ENCODE results near the gene RAB5B. TPM values are rescaled to one million over a fixed set of nuclear protein-coding genes. Genes with fewer than 3 reads are reported as not detected.

Gene RAB5B
- total and polyA plus RNA-seq, 10 of the 15 experiments (the other 5 are each of a cell fraction or from before 2014, with no cell fraction given): 7.5 to 149 (median 37.8) TPM

DNA sequence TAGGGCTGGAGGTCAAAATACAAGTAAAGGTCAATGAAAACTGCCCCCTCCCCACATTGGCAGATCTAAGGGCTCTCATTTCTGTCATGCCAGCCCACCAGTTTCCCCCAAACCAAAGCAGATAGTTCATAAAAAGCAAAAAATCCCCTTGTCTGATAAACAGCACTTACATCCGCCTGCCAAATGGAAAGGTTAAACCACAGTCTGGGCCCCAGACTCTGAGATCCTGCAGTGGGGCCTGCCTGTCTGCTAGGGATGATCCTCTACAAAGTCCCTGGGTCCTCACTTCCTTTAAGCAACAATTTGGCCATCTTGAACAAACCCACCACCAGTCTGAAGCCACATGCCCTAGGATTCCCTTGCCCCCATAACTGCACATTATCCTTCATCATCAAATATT lies 58.1 kb downstream of the RAB5B start (continued):
- TF ChIP-seq ZNF687 (IDR thresholded peaks at IDR 0.05): no peak

GRCh38 chr12:56034586-56035332 lies 60.9 kb downstream of the RAB5B start:
- H3K27ac ChIP-seq (ENCODE audit: control insufficient read depth, insufficient read depth): no peak overlapping the region
- CTCF ChIA-PET: interaction anchor here (1.6 to 1.8 kb wide), 2 partner anchors 37 to 296 kb away, joined by 5 read pairs; partner anchors contain the start of gene SUOX

More at GRCh38 chr12:56034586-56035332, 60.9 kb downstream of the RAB5B start:
- Histone ChIP-seq H3K4me1 (ENCODE audit: control insufficient read depth, insufficient read depth, low read length) (no peaks in the 10 kb centered on the region; the same call in 1 of the 2 replicates), H2AFZ (ENCODE audit: control insufficient read depth, low read depth, low read length) (no peak overlapping the region), H3K9ac (ENCODE audit: control insufficient read depth, insufficient read depth, low read length) (no peak overlapping the region), H3K27me3 (replicated peaks in 1 of 2; ENCODE audit: control insufficient read depth in 2 of 2, insufficient read depth in 2 of 2, low read length in 1 of 2) (no peaks in the 10 kb centered on the region), H4K20me1 (ENCODE audit: control insufficient read depth, insufficient read depth) (no peaks in the 10 kb centered on the region), H3K36me3 (ENCODE audit: control insufficient read depth in 2 of 2, insufficient read depth in 2 of 2, low read length in 1 of 2) (no peaks in the 10 kb centered on the region), H3K79me2 (ENCODE audit: control insufficient read depth, insufficient read depth, low read length) (no peaks in the 10 kb centered on the region), H3K4me2 (ENCODE audit: control insufficient read depth, insufficient read depth) (no peak overlapping the region), H3K4me3 (no peak overlapping the region), H3K9me3 (replicated peaks; ENCODE audit: control insufficient read depth, insufficient read depth, low read length) (no peaks in the 10 kb centered on the region)
- in situ Hi-C loops (cut with MboI): loop anchor here (5.0 kb wide), 1 partner anchor 297 kb away; no protein-coding TSS in a partner anchor
- ATAC-seq (no peak), FAIRE-seq (no peak), DNase-seq (ENCODE audit: low read depth, low spot score) (no peak)
- intact Hi-C loops (cut with micrococcal nuclease; ENCODE audit: unreplicated experiment): no loop called here
- BruUV-seq (replicated peaks): no TSS peak
- ChIA-PET SMC1A (ENCODE audit: uncharacterized antibody, unreplicated experiment) (interaction anchor here (1.2 kb wide), 1 partner anchor 39 kb away, joined by 3 read pairs; no protein-coding TSS in a partner anchor), POLR2A (no interaction called here), RAD21 (ENCODE audit: unreplicated experiment) (no interaction called here)
- 70% methylated on average over 21 of the region's 21 CpGs for WGBS (ENCODE audit: insufficient coverage, insufficient replicate concordance, low lambda C conversion rate, missing lambda C conversion rate)
- TF ChIP-seq TCF12 (IDR thresholded peaks at IDR 0.05; ENCODE audit: low read depth, low read length): no peak
- TF ChIP-seq IKZF1 (conservative IDR thresholded peaks at IDR 0.05): no peak
- no peak for TF ChIP-seq LARP7 (IDR thresholded peaks at IDR 0.05)
- TF ChIP-seq ZNF622 (IDR thresholded peaks at IDR 0.05): no peak
- no peak for TF ChIP-seq TCF7 (IDR thresholded peaks at IDR 0.05; ENCODE audit: borderline replicate concordance)
- TF ChIP-seq NR2F1 (conservative IDR thresholded peaks at IDR 0.05): no peak
- TF ChIP-seq CREM (IDR thresholded peaks at IDR 0.05; ENCODE audit: low read depth): no peak
- TF ChIP-seq ASH2L (IDR thresholded peaks at IDR 0.05; ENCODE audit: borderline replicate concordance, low read depth): no peak
- no peak for TF ChIP-seq MXI1 (IDR thresholded peaks at IDR 0.05; ENCODE audit: low read depth, low read length)
- TF ChIP-seq KDM1A (IDR thresholded peaks at IDR 0.05; ENCODE audit: borderline replicate concordance): no peak
- no peak for TF ChIP-seq RB1 (IDR thresholded peaks at IDR 0.05; ENCODE audit: borderline replicate concordance)
- no peak for TF ChIP-seq BRCA1 (IDR thresholded peaks at IDR 0.05; ENCODE audit: low read depth, low read length)
- no peak for TF ChIP-seq PML (IDR thresholded peaks at IDR 0.05; ENCODE audit: low read length)
